IPS DF 4.7 (cell line): Measurements from ENCODE around the gene ZNF827.

ENCODE experiments used
- DNase-seq: peaks from one replicate; pipeline ENCODE4 v3.0.0-alpha.2; 2013; ENCODE audit warnings: low spot score; ENCODE audit errors: extremely low read depth

The ZNF827 gene

GRCh38 chr4:145887241-145887991 lies 51.2 kb downstream of the ZNF827 start:
- DNase-seq, result peak; percentile 49

GRCh38 chr4:145886871-145887240 lies 51.8 kb downstream of the ZNF827 start:
- DNase-seq, result no peak

DNA sequence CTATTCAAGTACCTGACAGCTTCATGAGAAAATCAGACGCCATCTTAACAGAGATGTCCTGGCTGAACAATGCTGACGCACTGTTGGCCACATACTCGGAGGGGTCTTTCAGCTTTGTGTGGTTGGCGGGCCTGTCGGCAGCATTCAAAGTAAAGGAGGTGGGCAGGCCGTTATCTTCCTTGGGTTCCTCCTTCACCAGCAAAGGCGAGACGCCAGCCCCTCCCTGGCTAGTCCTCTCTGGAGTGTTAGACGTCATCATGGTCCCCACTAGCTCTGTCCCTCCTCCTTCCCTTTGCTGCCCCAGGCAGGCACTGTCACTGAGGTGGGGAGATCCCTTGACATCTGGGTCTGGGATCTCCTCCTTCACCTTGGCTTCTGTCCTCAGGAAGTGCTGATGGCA lies 53.0 kb downstream of the ZNF827 start:
- no peak for DNase-seq

- DNase-seq, result no peak
Measured at GRCh38 chr4:145884775-145885174, 53.8 kb downstream of the ZNF827 start.

- DNase-seq, result no peak
Measured at GRCh38 chr4:145883101-145883694, 55.4 kb downstream of the ZNF827 start.

- DNase-seq, result no peak
Measured at GRCh38 chr4:145882604-145883003, 56.0 kb downstream of the ZNF827 start.

DNA sequence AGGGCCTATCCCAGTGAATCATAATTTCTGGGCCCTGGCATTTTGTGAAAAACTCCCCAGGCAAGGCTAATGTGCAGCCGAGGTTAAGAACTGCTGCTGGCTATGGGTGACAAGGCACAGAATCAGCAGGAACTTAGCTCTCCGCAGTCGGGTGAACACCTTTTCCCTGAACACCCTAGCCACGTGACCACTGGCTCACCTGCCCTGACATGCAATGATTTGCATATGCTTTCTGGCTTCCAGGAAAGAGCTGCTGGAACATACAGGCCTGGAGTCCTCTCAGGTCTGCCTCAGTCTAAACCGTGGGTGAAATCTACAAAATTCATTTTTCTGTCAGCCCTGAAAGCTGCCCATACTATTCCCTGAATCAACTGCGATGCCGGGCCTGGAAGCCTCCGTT lies 56.6 kb downstream of the ZNF827 start:
- no peak for DNase-seq

DNA sequence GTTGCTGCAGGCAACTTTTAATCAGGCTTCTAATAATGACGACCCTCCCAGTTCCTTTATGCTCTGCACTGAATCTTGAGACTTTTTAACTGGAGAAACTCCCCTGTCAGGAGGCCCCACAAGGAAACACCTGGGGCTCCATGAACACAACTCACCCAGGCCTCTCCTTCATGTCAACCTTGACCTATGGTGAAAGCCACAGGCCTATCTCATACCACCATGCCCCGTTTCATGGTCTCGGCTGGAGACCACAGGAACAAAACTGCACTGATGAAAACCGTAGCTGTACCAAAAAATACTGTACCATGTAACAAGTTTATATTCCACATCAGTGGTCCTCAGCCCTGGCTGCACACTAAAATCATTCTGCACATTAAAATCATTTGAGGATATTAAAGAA lies 57.0 kb downstream of the ZNF827 start:
- DNase-seq, result no peak

GRCh38 chr4:145880355-145880960 lies 58.2 kb downstream of the ZNF827 start:
- no peak for DNase-seq

- DNase-seq, result no peak
Measured at GRCh38 chr4:145879598-145879997, 59.0 kb downstream of the ZNF827 start.

- no peak for DNase-seq
Measured at GRCh38 chr4:145878501-145879435, 59.9 kb downstream of the ZNF827 start.

- no peak for DNase-seq
Measured at GRCh38 chr4:145876531-145877180, 62.0 kb downstream of the ZNF827 start.

DNA sequence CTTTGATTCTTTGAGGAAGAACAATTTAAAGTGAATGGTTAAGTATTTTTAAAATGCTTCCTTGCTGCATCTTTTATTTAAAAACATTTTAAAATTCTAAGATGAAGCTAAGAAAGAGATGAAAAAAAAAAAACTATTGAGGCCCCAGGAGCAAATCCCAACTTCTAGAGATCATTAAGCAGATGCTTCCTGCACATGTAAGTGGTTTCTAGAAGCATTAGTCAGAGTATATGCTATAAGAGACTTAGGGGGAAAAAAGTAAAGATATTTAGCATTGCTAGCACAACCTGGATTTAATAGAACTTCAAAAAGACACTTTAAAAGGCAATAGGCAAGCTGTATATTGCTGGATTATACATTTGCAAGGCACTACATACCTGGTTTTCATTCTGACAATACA lies 64.7 kb downstream of the ZNF827 start:
- no peak for DNase-seq

- no peak for DNase-seq
Measured at GRCh38 chr4:145871209-145871608, 67.4 kb downstream of the ZNF827 start.

DNA sequence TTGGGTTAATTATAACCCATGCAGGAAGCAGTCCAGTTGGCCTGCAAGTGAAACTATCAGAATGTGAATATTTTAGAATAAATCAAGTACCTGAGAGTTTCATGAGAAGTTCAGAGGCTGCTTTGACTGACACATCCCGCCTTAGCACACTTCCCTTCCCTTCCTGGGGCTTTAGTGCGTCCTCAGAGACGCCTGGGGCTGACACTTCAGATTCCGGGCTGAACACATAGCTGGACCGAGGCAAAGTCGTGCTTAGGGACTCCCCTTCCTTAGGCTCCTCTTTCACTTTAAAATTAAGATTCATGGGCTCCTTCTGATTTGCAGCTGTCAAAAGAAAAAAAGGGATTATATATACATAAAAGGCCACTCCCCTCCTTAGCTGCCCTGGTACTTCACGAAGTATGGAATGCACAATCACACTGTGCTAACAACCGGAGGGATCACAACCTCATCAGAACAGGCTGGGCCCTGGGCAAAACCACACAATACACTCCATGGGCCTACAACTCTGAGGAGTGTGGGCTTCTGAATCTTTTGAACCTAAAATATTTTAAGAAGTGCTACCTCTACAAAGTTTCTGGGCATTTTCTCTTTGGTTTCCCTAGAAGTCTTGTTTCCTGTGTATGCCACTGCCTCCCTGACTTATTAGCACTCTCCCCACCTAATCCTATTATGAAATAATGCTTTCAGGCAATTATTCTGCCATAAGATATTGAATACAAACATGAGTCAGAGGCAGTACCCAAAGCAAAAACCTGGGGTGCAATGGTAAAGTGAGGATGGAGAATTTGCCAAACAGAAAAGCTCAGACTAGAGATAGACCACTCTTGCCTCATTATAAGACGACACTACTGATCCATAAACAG lies 68.2 kb downstream of the ZNF827 start:
- no peak for DNase-seq

DNA sequence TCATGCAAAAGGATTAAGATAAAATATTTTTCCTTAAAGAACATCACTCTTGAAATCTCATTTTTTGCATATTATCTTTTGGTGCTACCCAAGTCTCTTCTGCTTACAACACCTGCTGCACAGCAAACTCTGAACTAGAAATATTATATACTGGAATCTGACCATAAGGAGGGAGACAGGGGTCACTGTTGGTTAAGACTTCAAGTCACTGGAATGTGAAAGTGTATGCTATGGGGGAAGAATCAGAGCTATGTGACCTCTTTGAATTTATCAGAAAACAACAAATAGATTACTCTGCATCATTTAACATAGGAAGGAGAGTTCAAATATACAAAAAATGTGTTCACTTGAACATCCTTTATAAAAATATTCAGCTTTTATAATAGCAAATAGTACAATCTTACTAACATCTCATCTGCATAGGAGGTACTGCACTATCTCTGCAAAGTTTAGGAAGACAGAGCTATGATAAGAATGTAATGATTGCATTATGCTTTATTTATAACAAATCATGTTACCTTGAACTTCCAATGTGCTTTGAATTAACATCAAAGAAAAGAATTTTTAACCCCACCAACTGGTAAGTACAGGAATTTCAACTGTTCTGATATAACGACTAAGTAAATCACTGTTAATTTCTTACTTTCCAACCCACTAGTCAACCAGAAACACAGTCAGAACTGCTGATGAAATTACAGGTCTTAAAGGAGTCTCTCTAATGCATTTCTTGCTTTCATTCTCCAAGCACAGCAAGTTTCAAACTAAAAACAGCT lies 69.8 kb downstream of the ZNF827 start:
- DNase-seq, result no peak

DNA sequence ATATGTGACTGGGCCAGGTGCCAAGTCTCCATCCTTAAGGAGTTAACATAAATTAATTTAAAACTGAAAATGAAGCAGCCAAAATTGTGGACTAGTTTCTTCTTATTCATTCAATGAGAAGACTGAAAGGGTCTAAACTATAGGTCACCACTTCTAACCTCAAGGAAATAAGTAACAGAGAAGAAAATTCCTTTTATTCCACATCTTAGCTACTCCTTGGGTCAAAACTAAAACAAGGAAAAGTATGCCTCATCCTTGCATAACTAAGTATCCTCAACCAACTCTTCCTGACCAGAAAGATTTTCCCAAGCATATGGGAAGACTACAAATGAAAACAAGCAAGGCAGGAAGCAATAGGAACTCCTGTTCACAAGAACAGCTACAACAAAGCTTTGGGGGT lies 71.2 kb downstream of the ZNF827 start:
- no peak for DNase-seq

GRCh38 chr4:145866991-145867390 lies 71.6 kb downstream of the ZNF827 start:
- no peak for DNase-seq

GRCh38 chr4:145865274-145865941 lies 73.2 kb downstream of the ZNF827 start:
- no peak for DNase-seq
